Measurements from ENCODE around the gene SUN1. TPM values are rescaled to one million over a fixed set of nuclear protein-coding genes. Genes with fewer than 3 reads are reported as not detected.
A peak's percentile ranks its signal among the peaks of the same experiment; 100 is the strongest.

The SUN1 gene
- total RNA-seq, 3 donors from 2014 or later (not counting 1 experiment from before 2014, with no cell fraction given) = 40.2 to 63.5 (median 48.0) TPM

- Mint-ChIP-seq H3K9me3 (no peaks in the 10 kb centered on the region), H3K36me3 (no peaks in the 10 kb centered on the region), H3K4me1 (no peaks in the 10 kb centered on the region), H3K27ac (no peak overlapping the region), H3K27me3 (ENCODE audit: low read depth in 2 of 2) (no peaks in the 10 kb centered on the region), H3K4me3 (no peak overlapping the region)
- Histone ChIP-seq H3K27me3 (ENCODE audit: control insufficient read depth, insufficient read depth, low read length) (no peaks in the 10 kb centered on the region), H3K4me3 (ENCODE audit: low read length) (no peak overlapping the region), H3K27ac (ENCODE audit: low read length) (no peak overlapping the region), H3K36me3 (ENCODE audit: control insufficient read depth, insufficient read depth, low read length) (peaks cover 6% of the 10 kb centered on the region), H3K9me3 (ENCODE audit: control insufficient read depth, insufficient read depth, low read length) (no peaks in the 10 kb centered on the region), H3K4me1 (ENCODE audit: control insufficient read depth, insufficient read depth, low read length) (no peaks in the 10 kb centered on the region)
- intact Hi-C loops (cut with micrococcal nuclease) = no loop called here
- ATAC-seq (no peak), DNase-seq (no peak)
- 97% methylated on average over 21 of the region's 21 CpGs for WGBS (ENCODE audit: insufficient coverage)
- TF ChIP-seq, protein P1, sequence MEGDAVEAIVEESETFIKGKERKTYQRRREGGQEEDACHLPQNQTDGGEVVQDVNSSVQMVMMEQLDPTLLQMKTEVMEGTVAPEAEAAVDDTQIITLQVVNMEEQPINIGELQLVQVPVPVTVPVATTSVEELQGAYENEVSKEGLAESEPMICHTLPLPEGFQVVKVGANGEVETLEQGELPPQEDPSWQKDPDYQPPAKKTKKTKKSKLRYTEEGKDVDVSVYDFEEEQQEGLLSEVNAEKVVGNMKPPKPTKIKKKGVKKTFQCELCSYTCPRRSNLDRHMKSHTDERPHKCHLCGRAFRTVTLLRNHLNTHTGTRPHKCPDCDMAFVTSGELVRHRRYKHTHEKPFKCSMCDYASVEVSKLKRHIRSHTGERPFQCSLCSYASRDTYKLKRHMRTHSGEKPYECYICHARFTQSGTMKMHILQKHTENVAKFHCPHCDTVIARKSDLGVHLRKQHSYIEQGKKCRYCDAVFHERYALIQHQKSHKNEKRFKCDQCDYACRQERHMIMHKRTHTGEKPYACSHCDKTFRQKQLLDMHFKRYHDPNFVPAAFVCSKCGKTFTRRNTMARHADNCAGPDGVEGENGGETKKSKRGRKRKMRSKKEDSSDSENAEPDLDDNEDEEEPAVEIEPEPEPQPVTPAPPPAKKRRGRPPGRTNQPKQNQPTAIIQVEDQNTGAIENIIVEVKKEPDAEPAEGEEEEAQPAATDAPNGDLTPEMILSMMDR (IDR thresholded peaks at IDR 0.05) = no peak
Measured at GRCh38 chr7:784971-785370, 47.3 kb upstream of the SUN1 start.

DNA sequence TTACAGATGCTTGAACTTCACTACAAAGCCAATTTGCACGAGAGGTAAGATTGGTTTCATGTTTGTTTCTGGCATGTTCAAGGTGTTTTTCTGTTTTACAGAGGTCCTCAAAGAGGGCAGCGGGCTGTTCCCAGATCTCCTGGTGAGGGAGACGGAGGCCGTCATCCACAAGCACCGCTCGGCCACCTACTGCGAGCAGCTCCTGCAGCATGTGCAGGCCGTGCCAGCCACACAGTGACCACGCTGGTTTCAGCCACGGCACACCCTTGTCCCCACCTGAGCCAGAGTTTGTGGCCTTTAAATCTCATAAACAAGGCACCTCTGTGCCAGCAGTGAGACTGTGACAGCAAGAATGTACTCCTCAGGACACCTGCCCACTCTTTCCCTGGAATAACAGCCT, 46.9 kb upstream of the SUN1 start:
- 93% methylated on average over 10 of the region's 10 CpGs for WGBS (ENCODE audit: insufficient coverage)
- Mint-ChIP-seq H3K27ac (no peak overlapping the region), H3K27me3 (ENCODE audit: low read depth in 2 of 2) (no peaks in the 10 kb centered on the region), H3K36me3 (no peaks in the 10 kb centered on the region), H3K9me3 (no peaks in the 10 kb centered on the region), H3K4me1 (no peaks in the 10 kb centered on the region), H3K4me3 (no peak overlapping the region)
- H3K4me1 ChIP-seq (ENCODE audit: control insufficient read depth, insufficient read depth, low read length) = no peaks in the 10 kb centered on the region
- intact Hi-C loops (cut with micrococcal nuclease) = no loop called here
- no peak for DNase-seq
- no peak overlapping the region for H3K4me3 ChIP-seq (ENCODE audit: low read length)
- H3K27me3 ChIP-seq (ENCODE audit: control insufficient read depth, insufficient read depth, low read length) = no peaks in the 10 kb centered on the region
- no peaks in the 10 kb centered on the region for H3K9me3 ChIP-seq (ENCODE audit: control insufficient read depth, insufficient read depth, low read length)
- no peak overlapping the region for H3K27ac ChIP-seq (ENCODE audit: low read length)
- H3K36me3 ChIP-seq (ENCODE audit: control insufficient read depth, insufficient read depth, low read length) = peaks cover 6% of the 10 kb centered on the region
- no peak for ATAC-seq
- TF ChIP-seq, protein P1 (IDR thresholded peaks at IDR 0.05) = no peak

DNA sequence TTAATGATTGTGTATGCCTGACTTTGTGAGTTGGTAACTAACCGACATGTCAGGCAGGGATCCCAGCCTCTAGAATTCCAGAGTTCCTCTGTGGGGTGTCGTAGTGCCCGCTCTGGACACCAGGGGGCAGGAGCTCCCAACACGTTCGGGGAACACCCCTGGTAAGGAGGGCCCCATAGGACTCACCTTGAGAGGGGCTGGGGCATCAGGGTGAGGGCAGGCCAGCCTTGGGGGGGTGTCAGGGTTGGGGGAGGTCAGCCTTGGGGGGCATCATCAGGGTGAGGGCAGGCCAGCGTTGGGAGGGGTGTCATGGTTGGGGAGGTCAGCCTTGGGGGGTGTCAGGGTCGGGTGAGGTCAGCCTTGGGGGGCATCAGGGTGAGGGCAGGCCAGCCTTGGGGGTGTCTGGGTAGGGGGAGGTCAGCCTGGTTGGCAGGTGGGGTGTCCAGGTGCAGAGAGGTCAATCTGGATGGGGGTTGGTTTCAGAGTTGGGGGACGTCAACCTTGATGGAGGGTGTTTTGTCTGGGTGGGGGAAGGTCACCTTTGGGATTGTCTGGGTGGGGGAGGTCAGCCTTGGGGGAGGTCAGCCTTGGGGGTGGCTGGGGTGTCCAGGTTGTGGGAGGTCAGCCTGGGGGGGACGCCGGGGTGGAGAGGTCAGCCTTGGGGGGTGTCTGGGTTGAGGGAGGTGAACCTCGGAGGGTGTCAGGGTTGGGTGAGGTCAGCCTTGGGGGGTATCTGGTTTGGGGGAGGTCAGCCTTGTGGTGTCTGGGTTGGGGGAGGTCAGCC, 45.6 kb upstream of the SUN1 start:
- no peaks in the 10 kb centered on the region for H3K36me3 Mint-ChIP-seq
- H3K4me3 Mint-ChIP-seq = no peak overlapping the region
- no peak overlapping the region for H3K27ac Mint-ChIP-seq
- Histone ChIP-seq H3K4me1 (ENCODE audit: control insufficient read depth, insufficient read depth, low read length) (no peaks in the 10 kb centered on the region), H3K36me3 (ENCODE audit: control insufficient read depth, insufficient read depth, low read length) (peaks cover 4% of the 10 kb centered on the region), H3K27me3 (ENCODE audit: control insufficient read depth, insufficient read depth, low read length) (no peaks in the 10 kb centered on the region), H3K27ac (ENCODE audit: low read length) (no peak overlapping the region), H3K4me3 (ENCODE audit: low read length) (no peak overlapping the region), H3K9me3 (ENCODE audit: control insufficient read depth, insufficient read depth, low read length) (no peaks in the 10 kb centered on the region)
- no peaks in the 10 kb centered on the region for H3K9me3 Mint-ChIP-seq
- TF ChIP-seq, protein P1 (IDR thresholded peaks at IDR 0.05) = peak; percentile 65
- H3K27me3 Mint-ChIP-seq (ENCODE audit: low read depth in 2 of 2) = no peaks in the 10 kb centered on the region
- peak; percentile 56 to 92 (median 90) for ATAC-seq
- WGBS (ENCODE audit: insufficient coverage) = 70% methylated on average over 11 of the region's 11 CpGs
- DNase-seq = peak; percentile 48 to 83
- intact Hi-C loops (cut with micrococcal nuclease) = loop anchor here (1.0 kb wide), 1 partner anchor 87 kb away; no protein-coding TSS in a partner anchor
- H3K4me1 Mint-ChIP-seq = no peaks in the 10 kb centered on the region

Data from natural killer cell (primary cell).